ENCODE data around the gene PLCB3. TPM values are rescaled to one million over a fixed set of nuclear protein-coding genes. Genes with fewer than 3 reads are reported as not detected.

Gene PLCB3
- total RNA-seq, 2 experiments from 2014 or later: 19.7 TPM

DNA sequence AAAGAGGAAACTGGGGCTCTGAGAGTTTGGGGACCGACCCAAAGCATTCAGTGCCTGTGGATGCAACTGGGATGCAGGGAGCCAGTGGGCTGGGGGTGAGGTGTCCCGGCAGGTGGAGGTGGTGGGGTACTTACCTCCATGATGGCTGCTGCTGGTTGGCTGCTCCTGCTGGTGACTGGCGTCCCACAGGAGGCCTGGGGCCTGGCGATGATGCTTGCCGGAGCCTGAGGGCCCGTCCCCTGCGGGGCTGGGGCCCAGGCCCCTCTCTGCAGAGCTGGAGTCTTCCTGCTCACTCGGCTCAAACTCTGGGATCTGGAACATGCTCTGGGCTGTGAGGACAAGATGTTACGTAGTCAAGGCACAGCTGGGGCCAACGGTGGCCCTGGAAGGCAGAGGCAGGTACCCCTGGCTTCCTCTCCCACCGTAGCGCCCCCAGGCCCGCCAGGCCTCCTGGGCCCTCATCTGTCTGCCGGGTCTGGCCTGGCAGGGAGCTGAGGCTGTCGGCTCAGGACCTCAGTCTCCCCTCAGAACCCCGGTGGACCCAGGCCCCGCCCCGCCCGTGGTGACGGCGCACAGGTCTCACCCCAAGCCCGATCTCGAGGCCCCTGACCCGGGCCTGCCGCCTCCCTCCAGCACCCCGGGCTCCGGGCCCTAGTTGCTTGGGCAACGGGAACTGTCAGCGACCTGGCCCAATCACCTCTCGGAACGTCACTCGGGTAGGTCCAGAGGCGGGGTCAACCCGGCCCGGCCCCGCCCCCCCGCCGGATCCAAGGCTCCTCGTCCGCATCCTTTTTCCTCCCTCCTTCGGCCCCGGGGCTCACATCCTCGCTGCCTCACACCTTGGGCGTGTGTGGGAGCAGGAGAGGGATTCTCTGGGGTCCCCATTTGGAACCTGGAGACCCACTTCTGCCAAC lies 33.0 kb downstream of the PLCB3 start, which contains the start of gene BAD:
Gene BAD, minus strand, starts transcription at position 618 of the 914 bp plus-strand sequence. Its CDS starts 297 bp downstream, at position 321.
- ChIA-PET POLR2A (interaction anchor here (0.5 to 7.8 kb wide), 11 partner anchors 12 to 247 kb away, joined by 3 to 79 read pairs (median 6); partner anchors contain the start of genes ESRRA, FERMT3, NUDT22 and PRDX5), CTCF (interaction anchor here (0.9 to 8.6 kb wide), 8 partner anchors 12 to 79 kb away, joined by 3 to 118 read pairs (median 6); partner anchors contain the start of genes CATSPERZ, ESRRA, FERMT3 and FKBP2)
- Mint-ChIP-seq H3K27me3 (ENCODE audit: low read depth) (no peaks in the 10 kb centered on the region), H3K27ac (peak within 1 kb of the TSS; percentile 89), H3K36me3 (ENCODE audit: low read depth) (peaks cover 15% of the 10 kb centered on the region), H3K9me3 (ENCODE audit: insufficient read depth) (no peaks in the 10 kb centered on the region), H3K4me1 (ENCODE audit: low read depth) (peaks cover 25% of the 10 kb centered on the region), H3K4me3 (peak within 1 kb of the TSS; percentile 81)
- DNase-seq (peak; percentile 95), ATAC-seq (peak; percentile 86)

DNA sequence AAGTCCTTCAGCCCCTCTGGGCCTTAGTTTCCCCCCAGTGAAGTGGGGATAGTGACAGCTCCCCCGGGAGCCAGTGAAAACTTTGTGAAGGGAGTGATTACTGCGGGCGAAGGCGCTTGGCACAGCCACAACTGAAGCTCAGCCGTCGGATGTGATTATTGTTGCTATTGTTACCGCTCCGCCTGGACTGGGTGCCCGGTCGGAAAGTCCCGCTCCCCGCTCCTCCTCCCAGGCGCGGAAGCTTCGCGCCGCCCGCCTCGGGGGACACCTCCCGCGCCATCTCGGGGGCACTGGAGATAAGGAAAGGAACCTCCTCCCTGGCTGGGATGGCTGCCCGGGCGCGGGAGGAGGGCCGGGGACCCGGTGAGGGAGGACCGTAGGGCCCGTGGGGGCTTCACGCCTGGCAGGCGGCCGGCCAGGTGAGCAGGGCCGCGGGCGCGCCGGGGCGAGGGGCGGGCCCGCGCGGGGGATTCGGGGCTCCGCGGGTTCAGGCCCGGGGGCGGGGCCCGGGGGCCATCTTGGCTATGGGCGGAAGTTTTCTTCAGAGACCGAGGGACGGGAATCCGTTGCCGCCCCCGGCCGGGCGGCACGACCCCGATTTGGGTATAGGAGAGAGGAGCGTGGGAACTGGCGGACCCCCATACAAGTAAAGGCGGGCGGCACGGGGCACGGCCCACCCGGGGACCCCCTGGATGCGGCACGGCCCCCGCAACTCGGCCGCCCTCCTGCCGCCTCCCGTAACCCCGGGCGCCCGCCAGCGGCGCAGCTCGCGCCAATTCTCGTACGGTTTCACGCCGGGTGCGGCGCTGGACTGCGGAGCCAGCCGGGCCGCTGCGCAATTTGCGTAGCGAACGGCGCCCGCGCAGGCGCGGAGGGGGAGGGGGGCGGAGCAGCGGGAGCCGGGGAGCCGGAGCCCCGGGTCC lies 33.9 kb downstream of the PLCB3 start, which contains the start of gene GPR137:
Gene GPR137, plus strand, starts transcription at position 887 of the 923 bp plus-strand sequence. CDS start 677 bp downstream, outside the sequence.
- peaks cover 23% of the 10 kb centered on the region for H3K4me1 Mint-ChIP-seq (ENCODE audit: low read depth)
- H3K4me3 Mint-ChIP-seq: peak within 1 kb of the TSS; percentile 81
- CTCF ChIA-PET: interaction anchor here (0.9 to 8.6 kb wide), 6 partner anchors 13 to 80 kb away, joined by 3 to 118 read pairs (median 14); partner anchors contain the start of genes CATSPERZ, ESRRA, FERMT3 and FKBP2
- peaks cover 3% of the 10 kb centered on the region for H3K27me3 Mint-ChIP-seq (ENCODE audit: low read depth)
- peak; percentile 64 for ATAC-seq
- peak; percentile 90 for DNase-seq
- H3K9me3 Mint-ChIP-seq (ENCODE audit: insufficient read depth): no peaks in the 10 kb centered on the region
- peak within 1 kb of the TSS; percentile 89 for H3K27ac Mint-ChIP-seq
- peaks cover 13% of the 10 kb centered on the region for H3K36me3 Mint-ChIP-seq (ENCODE audit: low read depth)
- POLR2A ChIA-PET: interaction anchor here (0.7 to 7.8 kb wide), 10 partner anchors 11 to 100 kb away, joined by 3 to 79 read pairs (median 6); partner anchors contain the start of genes ESRRA, FERMT3, NUDT22 and PRDX5

GRCh38 chr11:64285885-64286800 lies 34.8 kb downstream of the PLCB3 start:
- peaks cover 28% of the 10 kb centered on the region for H3K4me1 Mint-ChIP-seq (ENCODE audit: low read depth)
- peak overlapping the region; percentile 78 for H3K27ac Mint-ChIP-seq
- DNase-seq: peak; percentile 55
- ChIA-PET CTCF (interaction anchor here (1.7 to 8.6 kb wide), 4 partner anchors 14 to 81 kb away, joined by 7 to 118 read pairs (median 22); partner anchors contain the start of genes CATSPERZ, ESRRA, FERMT3 and PRDX5), POLR2A (interaction anchor here (0.7 to 7.8 kb wide), 5 partner anchors 10 to 59 kb away, joined by 3 to 79 read pairs (median 5); partner anchors contain the start of genes NUDT22, TRMT112 and TRPT1)
- no peak for ATAC-seq
- peaks cover 13% of the 10 kb centered on the region for H3K36me3 Mint-ChIP-seq (ENCODE audit: low read depth)
- peaks cover 12% of the 10 kb centered on the region for H3K27me3 Mint-ChIP-seq (ENCODE audit: low read depth)
- peak overlapping the region; percentile 75 for H3K4me3 Mint-ChIP-seq
- H3K9me3 Mint-ChIP-seq (ENCODE audit: insufficient read depth): no peaks in the 10 kb centered on the region

DNA sequence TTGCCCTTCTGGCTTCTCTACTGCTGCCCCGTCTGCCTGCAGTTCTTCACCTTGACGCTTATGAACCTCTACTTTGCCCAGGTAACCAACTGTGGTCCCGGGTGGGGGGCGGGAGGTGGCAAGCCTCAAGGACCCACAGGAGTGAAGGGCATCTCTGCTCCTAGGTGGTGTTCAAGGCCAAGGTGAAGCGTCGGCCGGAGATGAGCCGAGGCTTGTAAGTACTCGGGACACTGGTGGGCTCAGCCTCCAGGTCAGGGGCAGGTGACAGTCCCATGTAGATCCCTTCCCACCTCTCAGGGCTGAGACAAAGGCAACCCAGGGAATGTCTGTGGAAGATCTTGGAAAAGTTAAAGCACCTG lies 35.5 kb downstream of the PLCB3 start:
- Mint-ChIP-seq H3K9me3 (ENCODE audit: insufficient read depth) (no peaks in the 10 kb centered on the region), H3K27me3 (ENCODE audit: low read depth) (peaks cover 12% of the 10 kb centered on the region), H3K27ac (peak overlapping the region; percentile 78), H3K36me3 (ENCODE audit: low read depth) (peaks cover 9% of the 10 kb centered on the region), H3K4me1 (ENCODE audit: low read depth) (peaks cover 26% of the 10 kb centered on the region), H3K4me3 (peak overlapping the region; percentile 75)
- ChIA-PET CTCF (interaction anchor here (4.2 to 8.6 kb wide), 2 partner anchors 16 to 82 kb away, joined by 23 to 118 read pairs; partner anchors contain the start of genes CATSPERZ, ESRRA and FERMT3), POLR2A (interaction anchor here (0.9 to 7.8 kb wide), 2 partner anchors 17 to 30 kb away, joined by 3 to 79 read pairs; partner anchors contain the start of gene TRMT112)
- ATAC-seq: no peak
- DNase-seq: no peak

- Mint-ChIP-seq H3K4me1 (ENCODE audit: low read depth) (peaks cover 28% of the 10 kb centered on the region), H3K27me3 (ENCODE audit: low read depth) (peaks cover 17% of the 10 kb centered on the region), H3K36me3 (ENCODE audit: low read depth) (peaks cover 5% of the 10 kb centered on the region), H3K27ac (no peak overlapping the region), H3K4me3 (no peak overlapping the region), H3K9me3 (ENCODE audit: insufficient read depth) (no peaks in the 10 kb centered on the region)
- DNase-seq: no peak
- ChIA-PET CTCF (interaction anchor here (1.1 to 8.6 kb wide), 3 partner anchors 15 to 83 kb away, joined by 3 to 118 read pairs (median 23); partner anchors contain the start of genes CATSPERZ, ESRRA and FERMT3), POLR2A (no interaction called here)
- ATAC-seq: no peak
Measured at GRCh38 chr11:64287676-64288352, 36.5 kb downstream of the PLCB3 start.

DNA sequence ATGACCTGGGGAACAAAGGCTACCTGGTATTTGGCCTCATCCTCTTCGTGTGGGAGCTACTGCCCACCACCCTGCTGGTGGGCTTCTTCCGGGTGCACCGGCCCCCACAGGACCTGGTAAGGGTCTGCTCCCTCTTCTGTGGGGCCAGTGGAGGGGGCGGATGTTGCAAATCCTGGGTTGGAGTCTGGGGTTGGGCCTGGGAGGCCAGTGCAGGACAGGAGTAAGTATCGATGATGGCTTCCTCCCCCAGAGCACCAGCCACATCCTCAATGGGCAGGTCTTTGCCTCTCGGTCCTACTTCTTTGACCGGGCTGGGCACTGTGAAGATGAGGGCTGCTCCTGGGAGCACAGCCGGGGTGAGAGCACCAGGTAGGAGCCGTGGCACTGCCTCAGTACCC lies 37.0 kb downstream of the PLCB3 start:
- ChIA-PET POLR2A (no interaction called here), CTCF (interaction anchor here (1.1 to 8.6 kb wide), 2 partner anchors 14 to 54 kb away, joined by 3 to 118 read pairs; partner anchors contain the start of genes CATSPERZ and ESRRA)
- DNase-seq: no peak
- Mint-ChIP-seq H3K36me3 (ENCODE audit: low read depth) (peaks cover 2% of the 10 kb centered on the region), H3K27me3 (ENCODE audit: low read depth) (peaks cover 22% of the 10 kb centered on the region), H3K4me3 (no peak overlapping the region), H3K9me3 (ENCODE audit: insufficient read depth) (no peaks in the 10 kb centered on the region), H3K27ac (no peak overlapping the region), H3K4me1 (ENCODE audit: low read depth) (peaks cover 28% of the 10 kb centered on the region)
- ATAC-seq: no peak

GRCh38 chr11:64289002-64289564 lies 37.8 kb downstream of the PLCB3 start:
- no peak overlapping the region for H3K4me3 Mint-ChIP-seq
- H3K27me3 Mint-ChIP-seq (ENCODE audit: low read depth): peaks cover 30% of the 10 kb centered on the region
- no peak for DNase-seq
- POLR2A ChIA-PET: interaction anchor here (1.2 kb wide), 1 partner anchor 1503 kb away, joined by 3 read pairs; no protein-coding TSS in a partner anchor
- H3K36me3 Mint-ChIP-seq (ENCODE audit: low read depth): peaks cover 2% of the 10 kb centered on the region
- CTCF ChIA-PET: interaction anchor here (1.1 to 8.6 kb wide), 3 partner anchors 14 to 85 kb away, joined by 3 to 118 read pairs (median 7); partner anchors contain the start of genes CATSPERZ and ESRRA
- H3K4me1 Mint-ChIP-seq (ENCODE audit: low read depth): peaks cover 24% of the 10 kb centered on the region
- no peak overlapping the region for H3K27ac Mint-ChIP-seq
- H3K9me3 Mint-ChIP-seq (ENCODE audit: insufficient read depth): no peaks in the 10 kb centered on the region
- ATAC-seq: no peak

DNA sequence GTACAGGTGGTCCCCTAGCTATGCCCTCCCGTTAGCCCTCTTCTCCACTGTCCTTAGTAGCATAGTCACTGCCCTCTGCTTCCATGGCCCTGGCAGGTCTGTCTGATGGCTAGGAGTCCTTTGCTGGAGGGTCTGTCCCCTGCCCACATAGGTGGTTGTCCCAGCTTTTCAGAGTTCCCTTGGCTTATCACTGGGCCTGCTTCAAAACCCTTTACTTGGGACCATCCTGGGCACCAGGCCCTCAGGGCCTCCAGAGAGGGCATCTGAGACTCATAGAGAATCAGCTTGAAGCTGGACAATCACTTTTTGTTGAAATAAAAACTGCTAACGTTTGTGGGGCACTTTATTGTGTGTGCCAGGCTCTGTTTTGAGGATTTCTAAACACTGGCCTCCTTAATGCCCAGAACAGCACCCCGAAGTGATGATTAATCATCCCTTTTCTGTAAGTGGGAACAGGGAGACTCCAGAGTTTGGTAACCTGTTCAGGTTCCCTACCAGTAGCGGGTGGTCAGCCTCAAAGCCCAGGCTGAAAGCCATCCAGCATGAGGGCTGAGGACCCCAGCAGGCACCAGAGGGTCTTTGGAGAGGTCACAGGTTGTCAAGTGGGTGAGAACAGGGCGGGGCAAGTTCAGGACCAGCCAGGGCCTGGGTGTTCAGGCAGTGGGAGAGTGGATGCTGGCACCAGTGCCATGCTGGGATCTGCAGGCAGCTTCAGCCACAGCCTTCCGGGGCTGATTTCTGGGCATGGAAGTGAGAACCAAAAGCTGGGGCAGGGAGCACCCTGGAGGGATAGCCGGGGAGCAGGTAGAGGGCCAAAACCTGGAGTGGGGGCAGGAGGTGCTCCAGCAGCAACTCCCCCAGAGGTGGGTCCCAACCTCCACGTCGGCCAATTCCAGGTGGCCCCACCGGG lies 39.3 kb downstream of the PLCB3 start:
- Mint-ChIP-seq H3K9me3 (ENCODE audit: insufficient read depth) (no peaks in the 10 kb centered on the region), H3K27me3 (ENCODE audit: low read depth) (peaks cover 41% of the 10 kb centered on the region), H3K4me3 (no peak overlapping the region), H3K4me1 (ENCODE audit: low read depth) (peaks cover 22% of the 10 kb centered on the region), H3K36me3 (ENCODE audit: low read depth) (peaks cover 2% of the 10 kb centered on the region), H3K27ac (no peak overlapping the region)
- ATAC-seq (no peak), DNase-seq (no peak)
- POLR2A ChIA-PET: interaction anchor here (0.6 to 1.2 kb wide), 2 partner anchors 14 to 1504 kb away, joined by 3 read pairs; no protein-coding TSS in a partner anchor
- CTCF ChIA-PET: interaction anchor here (1.4 to 8.6 kb wide), 2 partner anchors 12 to 86 kb away, joined by 7 to 118 read pairs; partner anchors contain the start of genes CATSPERZ and ESRRA
